Vagina (tissue), 2 donors: ENCODE results near the gene DET1. TPM values are rescaled to one million over a fixed set of nuclear protein-coding genes. Genes with fewer than 3 reads are reported as not detected.

Experiments used
- DNase-seq, 2 donors: peaks; one replicate each; pipeline ENCODE4 v3.0.0-alpha.2; 2017; ENCODE audit errors: extremely low spot score in 2 of 2
- H3K27ac ChIP-seq: fragments of 200-600 bp; sonication (generic); one replicate; pipeline ENCODE4 v1.5.1; 2019
- H3K27me3 ChIP-seq: fragments of 200-600 bp; sonication (generic); one replicate; pipeline ENCODE4 v1.5.1; 2019
- H3K36me3 ChIP-seq, 2 donors: fragments of 200-600 bp; sonication (generic); one replicate each; pipeline ENCODE4 v1.5.1; 2017 to 2019
- H3K4me1 ChIP-seq: fragments of 200-600 bp; sonication (generic); one replicate; pipeline ENCODE4 v1.5.1; 2019
- H3K4me3 ChIP-seq, 2 donors: fragments of 200-600 bp; sonication (generic); 1 replicate in 1 of 2; 2 replicates in 1 of 2; pipeline ENCODE4 v1.5.1; 2016 to 2019
- H3K9me3 ChIP-seq: fragments of 200-600 bp; sonication (generic); one replicate; pipeline ENCODE4 v1.5.1; 2019
- POLR2A ChIP-seq, 2 donors: fragments of 450-650 bp; IDR thresholded peaks; one replicate each; pipeline ENCODE4 v1.6.1; 2017; ENCODE audit warnings: antibody characterized with exemption in 2 of 2, mild to moderate bottlenecking in 2 of 2, moderate library complexity in 2 of 2
- POLR2AphosphoS5 ChIP-seq, 2 donors: sonication (generic); formaldehyde crosslinking; IDR thresholded peaks; one replicate each; pipeline ENCODE4 v1.9.0; 2017; ENCODE audit warnings: antibody characterized with exemption in 2 of 2, mild to moderate bottlenecking in 2 of 2, low read depth in 1 of 2; ENCODE audit not compliant: insufficient read depth in 1 of 2
- intact Hi-C: fragments of 100-400 bp; cut with DNase I; formaldehyde crosslinking; loops from one replicate; pipeline ENCODE4 v1.15.1; 2023
- total RNA-seq: library from RNA; depleted of rRNA; stranded (reverse); fragments of >200 nt; gene quantifications from one replicate; pipeline ENCODE4 v1.2.3, GENCODE V29; 2016
- TF ChIP-seq, protein P1 (sequence below), 3 experiments: fragments of 450-650 bp in 2 of 3; fragments of 200-600 bp in 1 of 3; sonication (generic) in 1 of 3; IDR thresholded peaks; one replicate each; pipeline ENCODE4 v1.5.1; 2017 to 2019; ENCODE audit warnings: antibody characterized with exemption in 3 of 3, mild to moderate bottlenecking in 2 of 3, moderate library complexity in 2 of 3

The DET1 gene
- total RNA-seq, 1 donor from 2014 or later, result 5.6 TPM

DNA sequence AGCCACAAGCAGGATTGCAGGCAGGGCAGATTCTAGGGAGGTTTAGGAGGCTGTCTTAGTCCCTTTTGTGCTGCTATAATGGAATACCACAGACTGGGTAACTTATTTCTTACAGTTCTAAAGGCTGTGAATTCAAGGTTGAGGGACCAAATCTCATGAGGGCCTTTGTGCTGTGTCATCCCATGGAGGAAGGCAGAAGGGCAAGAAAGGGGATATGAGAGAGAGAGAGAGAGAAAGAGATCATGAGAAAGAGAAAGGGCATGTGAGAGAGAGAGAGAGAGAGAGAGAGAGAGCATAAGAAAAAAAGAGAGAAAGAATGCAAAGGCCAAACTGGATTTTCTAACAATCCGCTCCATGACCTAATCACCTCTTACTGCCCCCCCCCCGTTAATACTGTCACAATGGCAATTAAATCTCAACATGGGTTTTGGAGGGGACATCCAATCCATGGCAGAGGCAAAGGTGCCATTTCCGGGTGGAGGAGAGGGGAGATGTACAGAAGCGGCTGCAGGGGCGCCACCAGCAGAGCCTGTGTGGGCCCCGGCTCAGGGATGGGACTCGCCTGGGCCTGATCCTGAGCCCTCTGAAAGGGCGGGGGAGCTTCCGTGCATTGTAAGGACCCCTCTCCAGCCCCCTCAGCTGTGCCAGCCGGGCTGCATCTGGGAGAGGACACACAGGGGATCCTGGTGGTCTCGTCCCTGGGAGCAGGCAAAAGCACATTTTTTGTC is 58.5 kb downstream of the DET1 start:
- Histone ChIP-seq H3K36me3 (no peaks in the 10 kb centered on the region), H3K4me1 (no peaks in the 10 kb centered on the region), H3K27me3 (no peaks in the 10 kb centered on the region), H3K9me3 (no peaks in the 10 kb centered on the region), H3K27ac (no peak overlapping the region), H3K4me3 (no peak overlapping the region)
- intact Hi-C loops, result no loop called here
- TF ChIP-seq, protein P1, sequence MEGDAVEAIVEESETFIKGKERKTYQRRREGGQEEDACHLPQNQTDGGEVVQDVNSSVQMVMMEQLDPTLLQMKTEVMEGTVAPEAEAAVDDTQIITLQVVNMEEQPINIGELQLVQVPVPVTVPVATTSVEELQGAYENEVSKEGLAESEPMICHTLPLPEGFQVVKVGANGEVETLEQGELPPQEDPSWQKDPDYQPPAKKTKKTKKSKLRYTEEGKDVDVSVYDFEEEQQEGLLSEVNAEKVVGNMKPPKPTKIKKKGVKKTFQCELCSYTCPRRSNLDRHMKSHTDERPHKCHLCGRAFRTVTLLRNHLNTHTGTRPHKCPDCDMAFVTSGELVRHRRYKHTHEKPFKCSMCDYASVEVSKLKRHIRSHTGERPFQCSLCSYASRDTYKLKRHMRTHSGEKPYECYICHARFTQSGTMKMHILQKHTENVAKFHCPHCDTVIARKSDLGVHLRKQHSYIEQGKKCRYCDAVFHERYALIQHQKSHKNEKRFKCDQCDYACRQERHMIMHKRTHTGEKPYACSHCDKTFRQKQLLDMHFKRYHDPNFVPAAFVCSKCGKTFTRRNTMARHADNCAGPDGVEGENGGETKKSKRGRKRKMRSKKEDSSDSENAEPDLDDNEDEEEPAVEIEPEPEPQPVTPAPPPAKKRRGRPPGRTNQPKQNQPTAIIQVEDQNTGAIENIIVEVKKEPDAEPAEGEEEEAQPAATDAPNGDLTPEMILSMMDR (IDR thresholded peaks at IDR 0.05), result no peak
- TF ChIP-seq POLR2A (IDR thresholded peaks at IDR 0.05) (no peak), POLR2AphosphoS5 (IDR thresholded peaks at IDR 0.05; ENCODE audit: insufficient read depth in 1 of 2, low read depth in 1 of 2) (no peak)
- DNase-seq, result no peak

DNA sequence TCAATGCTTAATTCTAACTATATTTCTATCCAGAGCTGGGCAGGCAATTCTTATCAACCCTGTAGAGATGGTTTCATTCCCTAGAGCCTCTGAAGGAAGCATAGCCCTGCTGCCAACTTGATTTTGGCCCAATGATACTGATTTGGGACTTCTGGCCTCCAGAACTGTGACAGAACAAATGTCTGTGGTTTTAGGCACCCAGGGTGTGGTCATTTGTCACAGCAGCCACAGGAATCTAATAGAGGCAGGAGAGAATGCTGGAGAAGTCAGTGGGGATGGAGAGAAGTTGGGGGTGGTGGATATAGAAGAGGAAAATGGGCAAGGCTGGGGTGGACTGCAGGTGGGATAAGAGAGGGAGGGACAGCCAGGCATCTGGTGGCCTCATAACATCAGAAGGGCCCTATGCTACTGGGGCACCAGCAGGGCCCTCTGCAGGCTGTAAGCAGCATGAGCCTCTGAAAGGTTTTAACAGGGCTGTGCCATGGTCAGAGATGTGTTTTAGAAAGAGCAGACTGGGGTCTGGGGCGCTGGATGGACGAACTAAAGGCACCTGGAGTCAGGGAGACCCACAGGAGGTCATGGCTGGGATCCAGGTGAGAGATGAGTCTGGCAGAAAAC is 59.2 kb downstream of the DET1 start:
- TF ChIP-seq, protein P1 (IDR thresholded peaks at IDR 0.05), result no peak
- TF ChIP-seq POLR2A (IDR thresholded peaks at IDR 0.05) (no peak), POLR2AphosphoS5 (IDR thresholded peaks at IDR 0.05; ENCODE audit: insufficient read depth in 1 of 2, low read depth in 1 of 2) (no peak)
- H3K9me3 ChIP-seq, result no peaks in the 10 kb centered on the region
- no peaks in the 10 kb centered on the region for H3K4me1 ChIP-seq
- H3K4me3 ChIP-seq, result no peak overlapping the region
- no peaks in the 10 kb centered on the region for H3K27me3 ChIP-seq
- H3K27ac ChIP-seq, result no peak overlapping the region
- H3K36me3 ChIP-seq, result no peaks in the 10 kb centered on the region
- DNase-seq, result no peak
- intact Hi-C loops, result no loop called here

DNA sequence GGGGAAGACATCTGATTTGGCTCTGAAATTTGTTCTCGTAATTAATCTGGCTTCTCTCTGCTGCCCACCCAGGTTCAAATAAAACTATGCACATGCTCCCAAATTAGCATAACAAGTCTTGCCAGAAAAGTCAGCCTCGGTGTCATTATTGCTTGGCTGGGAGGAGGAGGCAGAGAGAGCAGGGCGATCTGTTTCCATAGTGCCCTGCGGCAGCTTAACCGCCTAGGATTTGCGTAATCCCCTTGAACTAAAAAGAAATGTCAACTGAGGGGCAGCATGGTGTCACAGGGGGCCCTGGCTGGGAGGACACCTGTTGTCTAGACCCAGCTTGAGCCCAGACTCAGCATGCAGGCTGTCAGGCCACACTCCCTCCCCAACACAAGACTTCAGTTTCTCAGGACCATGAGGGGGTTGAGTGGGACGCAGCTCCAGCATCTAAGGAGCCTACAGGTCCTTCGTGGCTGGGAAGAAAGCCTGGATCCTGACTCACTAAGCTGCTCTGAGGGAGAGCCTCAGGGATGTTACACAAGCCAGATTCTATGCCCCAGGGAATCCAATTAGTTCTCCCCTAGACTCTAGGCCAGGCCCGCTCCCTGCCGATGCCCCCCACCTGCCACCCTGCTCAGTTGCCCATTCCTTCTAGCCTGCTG is 61.7 kb downstream of the DET1 start:
- Histone ChIP-seq H3K27ac (no peak overlapping the region), H3K4me1 (no peaks in the 10 kb centered on the region), H3K9me3 (no peaks in the 10 kb centered on the region), H3K27me3 (no peaks in the 10 kb centered on the region), H3K36me3 (no peaks in the 10 kb centered on the region), H3K4me3 (no peak overlapping the region)
- TF ChIP-seq, protein P1 (IDR thresholded peaks at IDR 0.05), result no peak
- no peak for TF ChIP-seq POLR2A (IDR thresholded peaks at IDR 0.05)
- no peak for TF ChIP-seq POLR2AphosphoS5 (IDR thresholded peaks at IDR 0.05; ENCODE audit: insufficient read depth in 1 of 2, low read depth in 1 of 2)
- intact Hi-C loops, result no loop called here
- DNase-seq, result no peak

DNA sequence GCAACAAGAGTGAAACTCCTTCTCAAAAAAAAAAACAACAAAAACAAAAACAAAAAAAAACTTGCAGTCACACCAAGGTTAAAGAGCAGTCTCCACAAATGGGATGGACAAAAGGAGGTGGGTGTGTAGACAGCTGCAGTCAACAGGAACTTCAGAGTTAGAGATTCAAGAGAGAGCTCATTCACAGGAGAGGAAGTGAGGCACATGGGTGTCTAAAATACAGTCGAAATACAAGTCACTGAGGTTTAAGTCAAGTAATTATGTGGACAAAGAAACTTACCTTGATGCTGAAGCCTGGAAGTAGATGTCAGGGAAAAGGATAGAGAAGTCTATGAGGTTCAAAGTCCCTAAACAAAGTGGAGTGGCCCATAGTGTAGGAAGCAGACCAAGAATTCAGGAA is 64.2 kb downstream of the DET1 start:
- Histone ChIP-seq H3K27me3 (no peaks in the 10 kb centered on the region), H3K27ac (no peak overlapping the region), H3K4me3 (no peak overlapping the region), H3K9me3 (no peaks in the 10 kb centered on the region), H3K4me1 (no peaks in the 10 kb centered on the region), H3K36me3 (peaks cover 0 to 11% of the 10 kb centered on the region in 2 donors)
- no peak for TF ChIP-seq POLR2A (IDR thresholded peaks at IDR 0.05)
- TF ChIP-seq, protein P1 (IDR thresholded peaks at IDR 0.05), result no peak
- no peak for DNase-seq
- intact Hi-C loops, result no loop called here

GRCh38 chr15:88480981-88481380 is 65.5 kb downstream of the DET1 start:
- Histone ChIP-seq H3K27ac (no peak overlapping the region), H3K4me3 (no peak overlapping the region), H3K4me1 (no peaks in the 10 kb centered on the region), H3K36me3 (peaks cover 0 to 11% of the 10 kb centered on the region in 2 donors), H3K27me3 (no peaks in the 10 kb centered on the region), H3K9me3 (no peaks in the 10 kb centered on the region)
- no peak for TF ChIP-seq POLR2AphosphoS5 (IDR thresholded peaks at IDR 0.05; ENCODE audit: insufficient read depth in 1 of 2, low read depth in 1 of 2)
- TF ChIP-seq POLR2A (IDR thresholded peaks at IDR 0.05), result no peak
- TF ChIP-seq, protein P1 (IDR thresholded peaks at IDR 0.05), result no peak
- intact Hi-C loops, result no loop called here
- DNase-seq, result no peak
